22Rv1 (cell line): ENCODE data around the gene MAP2K6.

Experiments used
- H3K27ac ChIP-seq: fragments of 450-650 bp; 2 replicates; pipeline ENCODE4 v1.5.1; 2017
- CTCF ChIP-seq: fragments of 450-650 bp; IDR thresholded peaks from 2 replicates; pipeline ENCODE4 v1.5.1; 2017; ENCODE audit warnings: mild to moderate bottlenecking
- ZFX ChIP-seq: fragments of 450-650 bp; IDR thresholded peaks from 2 replicates; pipeline ENCODE4 v1.6.1; 2017; ENCODE audit warnings: antibody characterized with exemption, borderline replicate concordance

The MAP2K6 gene

GRCh38 chr17:69447726-69448125 is 33.2 kb downstream of the MAP2K6 start:
- H3K27ac ChIP-seq: no peak overlapping the region
- TF ChIP-seq ZFX (no peak), CTCF (no peak)

DNA sequence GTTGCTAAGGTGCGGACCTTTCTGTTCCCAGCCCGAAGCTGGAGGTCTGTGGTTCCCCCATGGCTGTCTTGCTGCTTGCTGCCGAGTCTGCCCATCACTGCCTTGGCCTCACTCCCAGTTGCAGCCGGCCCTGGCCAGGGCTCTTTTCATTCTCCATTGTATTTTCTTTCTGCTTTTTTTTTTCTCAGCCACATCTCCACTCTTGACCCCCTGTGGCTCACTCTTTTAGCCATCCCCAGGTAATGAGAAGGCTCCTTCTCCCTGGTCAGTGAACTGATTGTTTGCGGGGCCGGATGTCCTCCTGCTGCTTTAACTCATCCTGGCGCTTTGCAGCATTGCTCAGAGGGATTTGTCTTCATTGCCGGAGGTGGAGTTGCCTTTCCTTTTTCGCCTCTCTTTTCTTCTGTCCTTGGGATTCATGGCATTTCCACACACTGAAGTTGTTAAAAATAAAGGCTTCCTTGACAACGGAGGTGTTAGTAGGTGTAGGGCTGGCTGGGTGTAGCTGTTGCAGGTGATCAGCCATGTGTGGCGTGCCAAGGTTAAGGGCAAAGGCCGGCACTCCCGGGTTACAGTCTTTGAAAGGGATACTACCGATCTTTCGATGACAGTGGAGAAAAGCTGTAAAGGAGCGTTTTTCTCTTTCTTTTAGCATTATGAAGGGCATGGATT is 34.1 kb downstream of the MAP2K6 start:
- TF ChIP-seq CTCF (no peak), ZFX (no peak)
- H3K27ac ChIP-seq: no peak overlapping the region

- H3K27ac ChIP-seq: no peak overlapping the region
- no peak for TF ChIP-seq CTCF
- TF ChIP-seq ZFX: no peak
Measured at GRCh38 chr17:69450131-69450530, 35.6 kb downstream of the MAP2K6 start.

- no peak overlapping the region for H3K27ac ChIP-seq
- TF ChIP-seq CTCF: no peak
- no peak for TF ChIP-seq ZFX
Measured at GRCh38 chr17:69450918-69451317, 36.4 kb downstream of the MAP2K6 start.

- H3K27ac ChIP-seq: no peak overlapping the region
- TF ChIP-seq CTCF (no peak), ZFX (no peak)
Measured at GRCh38 chr17:69451416-69452394, 37.2 kb downstream of the MAP2K6 start.

- TF ChIP-seq CTCF (no peak), ZFX (no peak)
- no peak overlapping the region for H3K27ac ChIP-seq
Measured at GRCh38 chr17:69452664-69453260, 38.3 kb downstream of the MAP2K6 start.

DNA sequence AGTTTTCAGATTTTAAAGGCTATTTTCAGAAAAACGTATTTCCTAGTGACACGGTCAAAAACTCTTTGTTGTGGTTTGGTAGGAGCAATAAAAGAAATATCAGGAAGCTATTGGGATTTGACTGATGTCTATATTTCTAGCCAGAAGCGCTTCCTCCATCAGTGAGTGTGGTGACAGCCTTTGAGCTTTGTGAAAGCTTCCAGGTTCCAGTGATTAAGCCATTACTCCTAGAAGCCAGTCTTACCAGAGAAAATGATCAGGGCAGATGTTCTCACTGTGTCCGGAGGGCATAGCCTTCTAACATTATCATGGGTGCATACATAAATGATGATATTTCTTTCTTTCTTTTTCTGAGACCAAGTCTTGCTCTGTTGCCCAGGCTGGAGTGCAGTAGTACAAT is 39.6 kb downstream of the MAP2K6 start:
- no peak overlapping the region for H3K27ac ChIP-seq
- TF ChIP-seq CTCF (no peak), ZFX (no peak)
